Brain microvascular endothelial cell (primary cell): Measurements from ENCODE around the gene KLC1.
A peak's percentile ranks its signal among the peaks of the same experiment; 100 is the strongest.

ENCODE experiments used
- DNase-seq: peaks from one replicate; pipeline ENCODE4 v3.0.0-alpha.2; 2020
- H3K27ac ChIP-seq: fragments of 250-450 bp; sonication (Bioruptor Pico); 2 replicates; pipeline ENCODE4 v1.5.1; 2020; ENCODE audit warnings: mild to moderate bottlenecking, moderate library complexity
- H3K27me3 ChIP-seq: fragments of 250-450 bp; sonication (Bioruptor Pico); replicated peaks from 2 replicates; pipeline ENCODE4 v1.5.1; 2020; ENCODE audit warnings: mild to moderate bottlenecking
- H3K36me3 ChIP-seq: fragments of 250-450 bp; sonication (Bioruptor Pico); replicated peaks from 2 replicates; pipeline ENCODE4 v1.5.1; 2020; ENCODE audit warnings: mild to moderate bottlenecking
- H3K4me3 ChIP-seq: 2 replicates; pipeline ENCODE4 v1.5.1; 2011; ENCODE audit warnings: low read depth, mild to moderate bottlenecking, control low read depth, low read length, moderate library complexity
- in situ Hi-C: cut with HindIII; loops from 2 replicates; pipeline ENCODE4 v1.10.0; 2017; ENCODE audit warnings: low sequenced_read_pairs, low pct_ligation_motif_present
- TF ChIP-seq, protein P1 (sequence below): IDR thresholded peaks from 2 replicates; pipeline ENCODE4 v1.5.1; 2011; ENCODE audit warnings: low read depth, mild to moderate bottlenecking, moderate library complexity, low read length, control low read depth, inconsistent platforms; ENCODE audit errors: missing control alignments

Gene KLC1

DNA sequence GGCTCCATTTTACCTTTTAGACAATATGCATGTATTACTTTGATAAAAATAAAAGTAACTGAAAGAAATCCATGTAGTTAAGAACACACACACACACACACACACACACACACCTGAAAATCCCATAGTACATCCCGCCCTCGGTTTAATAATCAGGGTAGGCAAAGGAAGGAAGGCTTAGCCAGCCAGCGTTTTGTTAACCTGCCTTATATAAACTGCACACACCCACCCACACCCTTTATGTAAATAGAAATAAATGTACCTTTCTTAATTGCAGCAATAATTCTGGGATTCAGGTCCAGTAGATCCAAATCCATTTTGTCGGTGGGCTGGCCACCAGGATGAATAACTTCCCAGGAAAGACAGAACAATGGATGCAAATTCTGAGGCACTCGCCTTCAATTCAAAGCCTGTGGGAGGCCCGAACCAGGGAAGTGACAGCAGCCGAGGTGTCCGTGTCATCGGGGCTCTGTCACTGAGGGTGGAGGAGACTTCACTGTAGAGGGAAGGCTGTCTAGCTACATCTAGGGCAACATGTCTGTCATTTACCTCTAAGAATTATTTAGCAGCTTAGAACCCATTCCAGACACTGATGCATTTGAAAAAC lies 81.9 kb downstream of the KLC1 start:
- H3K27me3 ChIP-seq = no peaks in the 10 kb centered on the region
- TF ChIP-seq, protein P1, sequence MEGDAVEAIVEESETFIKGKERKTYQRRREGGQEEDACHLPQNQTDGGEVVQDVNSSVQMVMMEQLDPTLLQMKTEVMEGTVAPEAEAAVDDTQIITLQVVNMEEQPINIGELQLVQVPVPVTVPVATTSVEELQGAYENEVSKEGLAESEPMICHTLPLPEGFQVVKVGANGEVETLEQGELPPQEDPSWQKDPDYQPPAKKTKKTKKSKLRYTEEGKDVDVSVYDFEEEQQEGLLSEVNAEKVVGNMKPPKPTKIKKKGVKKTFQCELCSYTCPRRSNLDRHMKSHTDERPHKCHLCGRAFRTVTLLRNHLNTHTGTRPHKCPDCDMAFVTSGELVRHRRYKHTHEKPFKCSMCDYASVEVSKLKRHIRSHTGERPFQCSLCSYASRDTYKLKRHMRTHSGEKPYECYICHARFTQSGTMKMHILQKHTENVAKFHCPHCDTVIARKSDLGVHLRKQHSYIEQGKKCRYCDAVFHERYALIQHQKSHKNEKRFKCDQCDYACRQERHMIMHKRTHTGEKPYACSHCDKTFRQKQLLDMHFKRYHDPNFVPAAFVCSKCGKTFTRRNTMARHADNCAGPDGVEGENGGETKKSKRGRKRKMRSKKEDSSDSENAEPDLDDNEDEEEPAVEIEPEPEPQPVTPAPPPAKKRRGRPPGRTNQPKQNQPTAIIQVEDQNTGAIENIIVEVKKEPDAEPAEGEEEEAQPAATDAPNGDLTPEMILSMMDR = no peak
- in situ Hi-C loops = no loop called here
- no peak overlapping the region for H3K27ac ChIP-seq
- H3K36me3 ChIP-seq = peaks cover 21% of the 10 kb centered on the region
- H3K4me3 ChIP-seq = no peak overlapping the region
- DNase-seq = no peak

DNA sequence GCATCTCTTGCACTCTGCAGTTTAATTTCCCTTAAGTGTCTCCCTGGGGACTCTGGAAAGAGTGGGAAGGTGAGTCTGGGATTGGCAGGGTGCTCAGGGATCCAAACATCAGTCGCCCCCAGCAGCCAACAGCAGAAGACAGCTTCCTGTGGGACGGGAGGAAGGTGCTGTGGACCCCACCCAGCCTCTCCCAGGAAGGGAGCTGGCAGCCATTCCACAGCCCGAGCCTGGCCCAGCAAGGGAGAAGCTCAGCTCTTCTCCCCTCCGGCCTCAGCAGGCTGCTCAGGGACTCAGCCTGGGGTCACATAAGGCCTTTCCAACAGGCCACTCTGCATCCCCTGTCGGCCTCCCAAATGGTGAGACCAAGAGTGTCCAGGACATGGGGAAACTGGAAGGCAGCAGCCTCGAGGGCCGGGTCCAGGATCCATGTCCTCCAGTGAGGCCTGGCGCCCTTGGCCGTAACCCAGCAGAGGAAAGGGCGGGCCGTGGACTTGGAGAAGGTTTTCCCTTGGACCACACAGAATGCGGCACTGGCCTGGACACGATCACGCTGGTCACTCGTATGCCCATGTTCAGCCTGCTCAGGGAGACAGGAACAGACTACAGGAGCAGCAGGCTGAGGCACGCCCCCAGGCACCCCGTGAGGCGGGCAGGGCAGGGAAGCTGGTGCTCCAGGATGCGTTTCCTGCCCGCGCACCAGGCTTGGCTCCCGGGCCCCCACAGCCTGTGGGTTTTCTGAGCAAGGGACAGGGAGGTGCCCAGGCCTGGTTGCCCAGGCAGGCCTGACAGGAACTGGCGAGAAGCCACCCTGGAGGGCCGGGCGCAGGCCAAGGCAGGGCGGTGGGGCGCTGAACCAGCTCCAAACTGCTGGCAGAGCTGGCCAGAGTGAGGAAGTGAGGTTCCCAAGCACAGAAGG lies 82.8 kb downstream of the KLC1 start:
- TF ChIP-seq, protein P1 = no peak
- no peak overlapping the region for H3K4me3 ChIP-seq
- no peaks in the 10 kb centered on the region for H3K27me3 ChIP-seq
- H3K36me3 ChIP-seq = peaks cover 17% of the 10 kb centered on the region
- no peak overlapping the region for H3K27ac ChIP-seq
- in situ Hi-C loops = no loop called here
- no peak for DNase-seq

DNA sequence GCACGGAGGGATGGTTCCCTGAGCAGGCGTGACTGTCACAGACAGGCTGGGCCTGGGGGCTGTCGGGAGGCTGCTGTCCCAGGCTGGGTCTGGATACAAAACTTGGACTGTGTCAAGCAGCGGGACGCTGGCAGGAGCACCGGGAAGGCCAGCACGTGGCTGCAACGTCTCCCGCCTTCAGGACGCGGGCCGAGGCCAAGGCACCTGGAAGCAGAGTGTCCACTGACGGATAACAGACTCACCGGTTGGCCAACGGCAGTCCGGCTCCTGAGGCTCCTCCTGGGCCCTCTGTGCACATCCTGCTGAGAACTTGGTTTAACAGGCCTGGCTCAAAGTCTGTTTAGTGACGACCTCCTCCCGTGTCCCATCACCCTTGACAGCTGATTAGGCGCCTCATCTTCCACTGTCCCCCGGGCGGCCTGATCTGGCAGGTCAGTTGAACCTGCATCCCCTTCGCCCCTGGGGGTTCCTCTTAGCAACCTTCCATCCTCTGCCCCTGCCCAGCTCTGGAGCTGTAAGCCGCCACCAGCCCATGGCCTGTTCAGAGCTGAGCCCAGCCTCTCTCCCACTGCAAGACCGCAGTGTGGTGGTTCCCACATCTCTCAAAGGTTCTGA lies 83.7 kb downstream of the KLC1 start:
- in situ Hi-C loops = no loop called here
- Histone ChIP-seq H3K27me3 (no peaks in the 10 kb centered on the region), H3K36me3 (peaks cover 15% of the 10 kb centered on the region), H3K27ac (no peak overlapping the region), H3K4me3 (no peak overlapping the region)
- DNase-seq = no peak
- TF ChIP-seq, protein P1 = no peak

DNA sequence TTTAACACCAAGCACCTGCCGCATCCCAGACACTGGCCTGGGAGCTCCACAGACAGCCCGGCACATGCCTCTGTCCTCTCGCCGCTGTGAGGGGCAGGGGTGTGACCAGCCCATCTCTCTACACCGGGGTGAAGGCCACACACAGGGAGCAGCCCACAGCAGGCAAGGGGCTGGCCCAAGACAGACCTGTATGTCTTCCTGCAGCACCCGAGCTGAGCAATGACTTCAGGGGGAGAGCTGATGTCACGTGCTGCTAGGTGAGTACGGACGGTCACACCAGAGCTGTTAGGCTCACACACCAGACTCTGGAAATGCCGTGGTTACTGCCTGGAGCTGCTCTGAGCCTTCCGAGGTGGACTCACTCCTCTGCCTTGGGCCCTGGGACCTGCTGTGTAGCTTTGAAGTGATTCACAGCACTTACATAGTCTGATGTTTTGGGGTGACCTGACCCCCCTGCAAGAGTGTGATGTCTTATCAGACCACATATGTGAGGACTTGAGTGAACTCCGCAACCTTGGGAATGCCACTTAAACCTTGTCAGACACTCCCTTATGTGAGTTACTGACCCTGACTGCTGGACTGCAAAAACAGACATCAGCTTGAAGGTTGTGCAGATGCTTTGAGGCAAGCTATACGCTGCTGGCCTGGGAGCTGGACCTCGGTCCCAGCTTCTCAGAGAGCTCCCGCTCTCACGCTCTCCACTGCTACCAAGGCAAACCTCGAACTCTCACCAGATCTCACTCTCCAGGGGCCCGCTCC lies 84.5 kb downstream of the KLC1 start:
- no peaks in the 10 kb centered on the region for H3K27me3 ChIP-seq
- in situ Hi-C loops = no loop called here
- H3K4me3 ChIP-seq = no peak overlapping the region

DNA sequence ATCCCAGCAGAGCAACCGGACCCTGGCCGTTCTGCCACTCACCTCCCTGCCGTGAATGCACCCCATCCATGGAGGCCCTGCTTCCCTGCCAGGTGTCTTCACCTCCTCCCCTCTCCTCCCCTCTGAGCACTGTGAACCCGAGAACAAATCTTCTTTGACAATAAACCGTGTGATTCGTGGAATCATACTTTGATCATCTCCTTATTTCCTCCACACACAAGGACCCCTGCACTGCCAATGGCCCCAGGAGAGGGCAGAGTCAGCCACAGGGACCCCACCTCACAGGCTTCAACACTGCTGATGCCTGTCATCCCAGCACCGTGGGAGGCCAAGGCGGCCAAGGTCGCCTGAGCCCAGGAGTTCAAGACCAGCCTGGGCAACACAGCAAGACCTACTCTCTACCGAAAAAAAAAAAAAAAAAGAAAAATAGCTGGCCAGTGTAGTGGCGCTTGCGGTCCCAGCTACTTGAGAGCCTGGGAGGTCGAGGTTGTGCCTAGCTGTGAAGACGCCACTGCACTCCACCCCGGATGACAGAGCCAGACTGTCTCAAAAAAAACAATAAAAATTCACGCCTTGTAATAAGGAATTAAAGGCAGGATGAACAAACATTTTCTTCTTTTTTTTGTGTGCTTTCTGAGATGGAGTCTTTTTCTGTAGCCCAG lies 85.2 kb downstream of the KLC1 start:
- TF ChIP-seq, protein P1 = no peak
- Histone ChIP-seq H3K27me3 (no peaks in the 10 kb centered on the region), H3K27ac (no peak overlapping the region), H3K36me3 (peaks cover 5% of the 10 kb centered on the region), H3K4me3 (peak overlapping the region; percentile 54)
- in situ Hi-C loops = no loop called here
- no peak for DNase-seq

More for the DNA sequence above, 84.5 kb downstream of the KLC1 start:
- Histone ChIP-seq H3K36me3 (peaks cover 10% of the 10 kb centered on the region), H3K27ac (no peak overlapping the region)
- no peak for DNase-seq
- TF ChIP-seq, protein P1 = no peak
